IMR-90 (cell line): Measurements from ENCODE around the gene PITPNM3. TPM values are rescaled to one million over a fixed set of nuclear protein-coding genes. Genes with fewer than 3 reads are reported as not detected.

ENCODE experiments used
- ATAC-seq: fragments of 200-7000 bp; cut with Tn5 transposase; 2 replicates; pipeline ENCODE4 v1.9.1; 2020; ENCODE audit warnings: low read depth, mild to moderate bottlenecking, moderate library complexity
- BruUV-seq: library from RNA; stranded (reverse); fragments of 400-500 nt; replicated peaks from 2 replicates; lab custom pipeline; 2021; lab: Mats Ljungman, UMichigan
- CTCF ChIA-PET: fragments of 300-600 bp; formaldehyde crosslinking; extraction: SDS; loops from one replicate; lab custom pipeline; 2021; ENCODE audit warnings: antibody characterized with exemption; lab: Yijun Ruan, JAX
- POLR2A ChIA-PET: fragments of 300-600 bp; sonication (Branson Sonifier 250); formaldehyde crosslinking; loops from one replicate; lab custom pipeline; 2022; ENCODE audit warnings: antibody characterized with exemption; ENCODE audit not compliant: unreplicated experiment; lab: Charles Lee
- DNase-seq: peaks from one replicate; pipeline ENCODE4 v3.0.0; 2013
- H2AFZ ChIP-seq: replicated peaks from 2 replicates; pipeline ENCODE3; 2013; ENCODE audit warnings: low read length, mild to moderate bottlenecking; ENCODE audit not compliant: poor library complexity
- H2AK5ac ChIP-seq: 2 replicates; pipeline ENCODE4 v1.6.1; 2013; ENCODE audit warnings: low read depth, low read length, inconsistent platforms
- H2AK9ac ChIP-seq: replicated peaks from 2 replicates; pipeline ENCODE3; 2013; ENCODE audit warnings: mild to moderate bottlenecking, low read depth, low read length, moderate library complexity; ENCODE audit not compliant: poor library complexity
- H2BK120ac ChIP-seq: 2 replicates; pipeline ENCODE4 v1.6.1; 2013; ENCODE audit warnings: low read depth, low read length, inconsistent platforms
- H2BK15ac ChIP-seq: 3 replicates; pipeline ENCODE4 v1.6.1; 2013; ENCODE audit warnings: low read depth, low read length, inconsistent platforms
- H2BK20ac ChIP-seq: 2 replicates; pipeline ENCODE4 v1.6.1; 2013; ENCODE audit warnings: low read depth, mild to moderate bottlenecking, inconsistent platforms, low read length, moderate library complexity
- H2BK5ac ChIP-seq: 2 replicates; pipeline ENCODE4 v1.6.1; 2013; ENCODE audit warnings: mild to moderate bottlenecking, low read depth, low read length, inconsistent platforms; ENCODE audit not compliant: poor library complexity, severe bottlenecking
- H3K14ac ChIP-seq: replicated peaks from 2 replicates; pipeline ENCODE4 v1.6.1; 2013; ENCODE audit warnings: low read depth, low read length, inconsistent platforms
- H3K18ac ChIP-seq: 2 replicates; pipeline ENCODE4 v1.6.1; 2013; ENCODE audit warnings: low read depth, low read length, control low read depth
- H3K23ac ChIP-seq: 2 replicates; pipeline ENCODE4 v1.6.1; 2013; ENCODE audit warnings: low read depth, low read length, inconsistent platforms
- H3K27ac ChIP-seq: 2 replicates; pipeline ENCODE4 v1.5.1; 2013; ENCODE audit warnings: mild to moderate bottlenecking, control low read depth, low read length; ENCODE audit not compliant: insufficient read depth
- H3K27me3 ChIP-seq: 2 replicates; pipeline ENCODE4 v1.6.1; 2013; ENCODE audit warnings: low read length; ENCODE audit not compliant: control insufficient read depth, insufficient read depth
- H3K36me3 ChIP-seq: 2 replicates; pipeline ENCODE4 v1.6.1; 2013; ENCODE audit warnings: low read length, mixed read lengths; ENCODE audit not compliant: control insufficient read depth, insufficient read depth
- H3K4ac ChIP-seq: 2 replicates; pipeline ENCODE4 v1.6.1; 2013; ENCODE audit warnings: low read depth, low read length, inconsistent platforms
- H3K4me1 ChIP-seq: 2 replicates; pipeline ENCODE4 v1.6.1; 2013; ENCODE audit warnings: low read length, mixed read lengths; ENCODE audit not compliant: control insufficient read depth, insufficient read depth
- H3K4me2 ChIP-seq: 2 replicates; pipeline ENCODE4 v1.6.1; 2013; ENCODE audit warnings: low read depth, mild to moderate bottlenecking, control low read depth, low read length, moderate library complexity
- H3K4me3 ChIP-seq: 2 replicates; pipeline ENCODE4 v1.5.1; 2013; ENCODE audit warnings: low read depth, mild to moderate bottlenecking, control low read depth, low read length, moderate library complexity; ENCODE audit not compliant: insufficient read depth
- H3K56ac ChIP-seq: 2 replicates; pipeline ENCODE4 v1.6.1; 2013; ENCODE audit warnings: low read length, inconsistent platforms; ENCODE audit not compliant: insufficient read depth; ENCODE audit errors: extremely low read depth
- H3K79me1 ChIP-seq, 2 experiments: 2 replicates each; pipeline ENCODE4 v1.6.1; 2013; ENCODE audit warnings: low read length in 2 of 2, inconsistent platforms in 1 of 2, low read depth in 1 of 2
- H3K9ac ChIP-seq: 2 replicates; pipeline ENCODE4 v1.6.1; 2013; ENCODE audit warnings: low read depth, low read length, control low read depth
- H3K9me1 ChIP-seq: 2 replicates; pipeline ENCODE4 v1.6.1; 2013; ENCODE audit warnings: low read length, inconsistent platforms; ENCODE audit not compliant: insufficient read depth
- H3K9me3 ChIP-seq: 2 replicates; pipeline ENCODE4 v1.6.1; 2013; ENCODE audit warnings: low read length; ENCODE audit not compliant: control insufficient read depth, insufficient read depth
- H4K20me1 ChIP-seq: 2 replicates; pipeline ENCODE4 v1.6.1; 2013; ENCODE audit warnings: low read length, inconsistent platforms; ENCODE audit not compliant: insufficient read depth
- H4K5ac ChIP-seq: 2 replicates; pipeline ENCODE4 v1.6.1; 2013; ENCODE audit warnings: mild to moderate bottlenecking, low read depth, low read length, control low read depth
- H4K8ac ChIP-seq, 2 experiments: 2 replicates each; pipeline ENCODE4 v1.6.1; 2013; ENCODE audit warnings: low read depth in 2 of 2, low read length in 2 of 2, control low read depth in 1 of 2, inconsistent platforms in 1 of 2
- H4K91ac ChIP-seq: 2 replicates; pipeline ENCODE4 v1.6.1; 2013; ENCODE audit warnings: low read depth, low read length, inconsistent platforms; ENCODE audit not compliant: insufficient read depth
- BHLHE40 ChIP-seq: fragments of 150-350 bp; IDR thresholded peaks from 2 replicates; pipeline ENCODE4 v1.6.1; 2016; ENCODE audit warnings: mild to moderate bottlenecking, low read depth, low read length
- CEBPB ChIP-seq: IDR thresholded peaks from 2 replicates; pipeline ENCODE4 v1.6.1; 2012; ENCODE audit warnings: low read depth, low read length, improper control_type of control experiment
- CHD1 ChIP-seq: IDR thresholded peaks from 2 replicates; pipeline ENCODE4 v1.6.1; 2012; ENCODE audit warnings: low read depth, low read length, improper control_type of control experiment
- FOS ChIP-seq: fragments of 150-350 bp; IDR thresholded peaks from 2 replicates; pipeline ENCODE4 v1.6.1; 2016; ENCODE audit warnings: low read depth, low read length
- MAFK ChIP-seq: IDR thresholded peaks from 2 replicates; pipeline ENCODE4 v1.6.1; 2012; ENCODE audit warnings: low read depth, low read length, improper control_type of control experiment
- MAZ ChIP-seq: IDR thresholded peaks from 2 replicates; pipeline ENCODE4 v1.6.1; 2012; ENCODE audit warnings: low read depth, mild to moderate bottlenecking, low read length, improper control_type of control experiment, moderate library complexity, borderline replicate concordance
- MXI1 ChIP-seq: IDR thresholded peaks from 2 replicates; pipeline ENCODE4 v1.6.1; 2012; ENCODE audit warnings: low read depth, mild to moderate bottlenecking, low read length, moderate library complexity, borderline replicate concordance
- NFE2L2 ChIP-seq: fragments of 150-350 bp; IDR thresholded peaks from 2 replicates; pipeline ENCODE4 v1.6.1; 2016; ENCODE audit warnings: low read depth, mild to moderate bottlenecking, low read length
- POLR2A ChIP-seq: IDR thresholded peaks from 2 replicates; pipeline ENCODE4 v1.6.1; 2012; ENCODE audit warnings: mild to moderate bottlenecking, low read depth, low read length
- RAD21 ChIP-seq: IDR thresholded peaks from 2 replicates; pipeline ENCODE4 v1.6.1; 2012; ENCODE audit warnings: low read length, improper control_type of control experiment
- RCOR1 ChIP-seq: IDR thresholded peaks from 2 replicates; pipeline ENCODE4 v1.6.1; 2012; ENCODE audit warnings: mild to moderate bottlenecking, low read length, improper control_type of control experiment; ENCODE audit not compliant: insufficient replicate concordance
- RFX5 ChIP-seq: IDR thresholded peaks from 2 replicates; pipeline ENCODE4 v1.8.0; 2012; ENCODE audit warnings: low read depth, mild to moderate bottlenecking, low read length, moderate library complexity
- SMC3 ChIP-seq: fragments of 150-350 bp; IDR thresholded peaks from 2 replicates; pipeline ENCODE4 v1.6.1; 2016; ENCODE audit warnings: low read depth, mild to moderate bottlenecking, antibody characterized with exemption, low read length, moderate library complexity
- USF2 ChIP-seq: fragments of 150-350 bp; IDR thresholded peaks from 2 replicates; pipeline ENCODE4 v1.6.1; 2017; ENCODE audit warnings: mild to moderate bottlenecking, antibody characterized with exemption, low read length, low read depth
- WGBS, 2 experiments: methylation state at CpG; one replicate each; pipeline versions ENCODE4 v1.1.5 to v1.1.7; 2013; ENCODE audit warnings: missing lambda C conversion rate in 2 of 2; ENCODE audit not compliant: insufficient read length in 1 of 2; ENCODE audit errors: extremely low coverage in 2 of 2; 5-methylcytosine and 5-hydroxymethylcytosine counted together
- dilution Hi-C: fragments of 300-500 bp; cut with HindIII; formaldehyde crosslinking; loops from one replicate; pipeline ENCODE4 v1.14.3; 2018; ENCODE audit warnings: low sequenced_read_pairs; ENCODE audit not compliant: unreplicated experiment
- in situ Hi-C: fragments of 300-500 bp; cut with MboI; formaldehyde crosslinking; loops from 3 replicates; pipeline ENCODE4 v1.14.3; 2019; ENCODE audit warnings: low sequenced_read_pairs, inconsistent platforms, mixed read lengths
- intact Hi-C: fragments of 100-400 bp; cut with micrococcal nuclease; formaldehyde crosslinking; loops from 2 replicates; pipeline ENCODE4 v1.10.0; 2022
- polyA plus RNA-seq, 3 experiments: library from polyadenylated mRNA; depleted of rRNA; stranded (reverse); fragments of >200 nt; gene quantifications; 2 replicates each; pipeline ENCODE4 v1.2.3, GENCODE V29; 2012; ENCODE audit warnings: low replicate concordance in 1 of 3
- total RNA-seq: library from RNA; depleted of rRNA; stranded (reverse); fragments of >200 nt; gene quantifications from 2 replicates; pipeline ENCODE4 v1.2.3, GENCODE V29; 2012
- TF ChIP-seq, protein P1 (sequence below): fragments of 150-350 bp; IDR thresholded peaks from 2 replicates; pipeline ENCODE4 v1.6.1; 2016; ENCODE audit warnings: low read depth, mild to moderate bottlenecking, low read length, moderate library complexity, borderline replicate concordance
- TF ChIP-seq, protein P2 (sequence below): conservative IDR thresholded peaks from 2 replicates; pipeline ENCODE4 v1.5.1; 2012; ENCODE audit warnings: mild to moderate bottlenecking, low read depth, low read length, improper control_type of control experiment

Gene PITPNM3
- total and polyA plus RNA-seq, 2 of the 4 experiments (the other 2 are of a cell fraction), result 0.54 to 1.7 TPM

DNA sequence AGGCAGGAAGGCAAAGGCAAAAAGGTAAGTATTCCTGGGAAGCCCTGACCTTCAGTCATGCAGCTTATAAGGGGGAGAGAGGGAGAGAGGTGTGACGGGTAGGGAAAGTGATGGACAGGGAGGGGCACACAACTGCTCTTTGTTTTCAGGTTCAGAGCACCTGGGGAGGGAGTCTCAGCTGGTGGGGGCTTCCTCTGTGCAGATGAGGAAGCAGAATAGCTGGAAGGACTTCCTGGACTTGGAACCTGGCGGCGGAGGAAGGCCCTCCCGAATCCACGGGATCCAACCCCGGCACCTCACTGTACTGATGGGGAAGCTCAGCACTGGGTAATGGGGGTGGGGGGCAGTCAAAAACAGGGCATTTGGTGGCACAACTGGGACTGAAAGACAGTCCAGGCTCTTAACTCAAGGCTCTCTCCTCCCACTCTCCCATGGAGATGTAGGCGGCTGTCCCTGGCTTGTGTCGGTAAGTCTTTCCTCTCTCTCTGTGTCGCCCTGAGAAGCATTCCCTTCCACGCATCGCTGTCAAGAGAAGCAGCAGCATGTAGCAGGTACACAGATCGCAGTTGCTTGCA, 11.9 kb upstream of the PITPNM3 start:
- ATAC-seq, result no peak
- Histone ChIP-seq H2BK120ac (no peak overlapping the region), H3K36me3 (no peaks in the 10 kb centered on the region), H3K18ac (no peak overlapping the region), H2AK5ac (no peak overlapping the region), H4K5ac (no peak overlapping the region), H3K27me3 (no peaks in the 10 kb centered on the region), H3K9ac (no peak overlapping the region), H3K23ac (no peak overlapping the region), H2BK5ac (no peak overlapping the region), H3K4ac (no peak overlapping the region), H3K79me1 (no peaks in the 10 kb centered on the region), H3K27ac (no peak overlapping the region), H2AFZ (no peak overlapping the region), H3K14ac (no peak overlapping the region), H3K4me3 (no peak overlapping the region), H3K56ac (no peak overlapping the region), H3K4me2 (no peak overlapping the region), H4K8ac (no peak overlapping the region), H3K9me1 (no peaks in the 10 kb centered on the region; the same call in 1 of the 2 replicates), H3K4me1 (peaks cover 4% of the 10 kb centered on the region; the same call in 1 of the 2 replicates), H2BK20ac (no peak overlapping the region), H4K91ac (no peak overlapping the region), H4K20me1 (no peaks in the 10 kb centered on the region), H2AK9ac (no peak overlapping the region), H2BK15ac (no peak overlapping the region), H3K9me3 (no peaks in the 10 kb centered on the region)
- no peak for TF ChIP-seq MAZ
- no peak for TF ChIP-seq CEBPB
- TF ChIP-seq NFE2L2, result no peak
- no peak for TF ChIP-seq POLR2A
- TF ChIP-seq CHD1, result no peak
- TF ChIP-seq USF2, result no peak
- TF ChIP-seq, protein P1, sequence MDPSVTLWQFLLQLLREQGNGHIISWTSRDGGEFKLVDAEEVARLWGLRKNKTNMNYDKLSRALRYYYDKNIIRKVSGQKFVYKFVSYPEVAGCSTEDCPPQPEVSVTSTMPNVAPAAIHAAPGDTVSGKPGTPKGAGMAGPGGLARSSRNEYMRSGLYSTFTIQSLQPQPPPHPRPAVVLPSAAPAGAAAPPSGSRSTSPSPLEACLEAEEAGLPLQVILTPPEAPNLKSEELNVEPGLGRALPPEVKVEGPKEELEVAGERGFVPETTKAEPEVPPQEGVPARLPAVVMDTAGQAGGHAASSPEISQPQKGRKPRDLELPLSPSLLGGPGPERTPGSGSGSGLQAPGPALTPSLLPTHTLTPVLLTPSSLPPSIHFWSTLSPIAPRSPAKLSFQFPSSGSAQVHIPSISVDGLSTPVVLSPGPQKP, result no peak
- no peak for TF ChIP-seq RCOR1
- TF ChIP-seq RFX5, result no peak
- TF ChIP-seq, protein P2, sequence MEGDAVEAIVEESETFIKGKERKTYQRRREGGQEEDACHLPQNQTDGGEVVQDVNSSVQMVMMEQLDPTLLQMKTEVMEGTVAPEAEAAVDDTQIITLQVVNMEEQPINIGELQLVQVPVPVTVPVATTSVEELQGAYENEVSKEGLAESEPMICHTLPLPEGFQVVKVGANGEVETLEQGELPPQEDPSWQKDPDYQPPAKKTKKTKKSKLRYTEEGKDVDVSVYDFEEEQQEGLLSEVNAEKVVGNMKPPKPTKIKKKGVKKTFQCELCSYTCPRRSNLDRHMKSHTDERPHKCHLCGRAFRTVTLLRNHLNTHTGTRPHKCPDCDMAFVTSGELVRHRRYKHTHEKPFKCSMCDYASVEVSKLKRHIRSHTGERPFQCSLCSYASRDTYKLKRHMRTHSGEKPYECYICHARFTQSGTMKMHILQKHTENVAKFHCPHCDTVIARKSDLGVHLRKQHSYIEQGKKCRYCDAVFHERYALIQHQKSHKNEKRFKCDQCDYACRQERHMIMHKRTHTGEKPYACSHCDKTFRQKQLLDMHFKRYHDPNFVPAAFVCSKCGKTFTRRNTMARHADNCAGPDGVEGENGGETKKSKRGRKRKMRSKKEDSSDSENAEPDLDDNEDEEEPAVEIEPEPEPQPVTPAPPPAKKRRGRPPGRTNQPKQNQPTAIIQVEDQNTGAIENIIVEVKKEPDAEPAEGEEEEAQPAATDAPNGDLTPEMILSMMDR, result no peak
- TF ChIP-seq SMC3, result no peak
- no peak for TF ChIP-seq RAD21
- TF ChIP-seq MAFK, result no peak
- TF ChIP-seq MXI1, result no peak
- no peak for TF ChIP-seq BHLHE40
- TF ChIP-seq FOS, result no peak
- intact Hi-C loops (no loop called here), dilution Hi-C loops (no loop called here), in situ Hi-C loops (no loop called here)
- no TSS peak for BruUV-seq
- no peak for DNase-seq
- CTCF ChIA-PET, result no interaction called here
- WGBS, 2 experiments, result 100% methylated on average over 4 of the region's 12 CpGs; no CpG with 5 or more reads in 1 of the 2 experiments
- POLR2A ChIA-PET, result no interaction called here
